K562 (cell line): ENCODE measurements around the gene FN3K. TPM values are rescaled to one million over a fixed set of nuclear protein-coding genes. Genes with fewer than 3 reads are reported as not detected.

Experiments used
- ATAC-seq: fragments of 200-7000 bp; cut with Tn5 transposase; 3 replicates; pipeline ENCODE4 v1.9.1; 2020; ENCODE audit warnings: moderate library complexity
- BruUV-seq: library from RNA; stranded (reverse); fragments of 400-500 nt; replicated peaks from 2 replicates; lab custom pipeline; 2021; lab: Mats Ljungman, UMichigan
- CTCF ChIA-PET: fragments of 300-600 bp; formaldehyde crosslinking; extraction: SDS; loops from one replicate; lab custom pipeline; 2021; ENCODE audit warnings: low intra/inter-chr PET ratio; lab: Yijun Ruan, JAX
- POLR2A ChIA-PET: fragments of 300-600, 350-650 bp; sonication (Branson Sonifier 250); formaldehyde crosslinking; extraction: SDS; loops from one replicate; lab custom pipeline; 2021; ENCODE audit warnings: antibody characterized with exemption, inconsistent platforms; lab: Yijun Ruan, JAX
- DNase-seq, 4 experiments: peaks; one replicate each; pipeline versions ENCODE4 v3.0.0 to v3.0.0-alpha.2; 2011 to 2018; ENCODE audit warnings: low spot score in 3 of 4, mixed read lengths in 3 of 4; ENCODE audit errors: extremely low read depth in 1 of 4
- FAIRE-seq: peaks from 2 replicates; lab custom pipeline; 2011; peaks lifted over from hg19 to GRCh38; lab: Jason Lieb, UNC
- H2AFZ ChIP-seq: 2 replicates; pipeline ENCODE4 v1.6.0; 2011; ENCODE audit warnings: low read depth, low read length, control low read depth, inconsistent platforms
- H3K27ac ChIP-seq: fragments of 200-600 bp; 3 replicates; pipeline ENCODE4 v1.8.0; 2011; ENCODE audit warnings: low read depth, mild to moderate bottlenecking, control low read depth, inconsistent platforms, low read length, moderate library complexity, mixed read lengths; ENCODE audit errors: extremely low read depth
- H3K27me3 ChIP-seq, 2 experiments: fragments of 300-600 bp in 1 of 2; 2 replicates in 1 of 2; 3 replicates in 1 of 2; pipeline versions ENCODE4 v1.6.0 to v1.8.0; 2011; ENCODE audit warnings: inconsistent platforms in 2 of 2, low read length in 2 of 2, mild to moderate bottlenecking in 1 of 2, mixed read lengths in 1 of 2, moderate library complexity in 1 of 2; ENCODE audit not compliant: control insufficient read depth in 2 of 2, insufficient read depth in 2 of 2
- H3K36me3 ChIP-seq: fragments of 300-600 bp; 3 replicates; pipeline ENCODE4 v1.8.0; 2011; ENCODE audit warnings: mild to moderate bottlenecking, low read length, inconsistent platforms; ENCODE audit not compliant: control insufficient read depth, insufficient read depth
- H3K4me1 ChIP-seq, 2 experiments: fragments of 200-600 bp in 1 of 2; replicated peaks in 1 of 2; 2 replicates in 1 of 2; 3 replicates in 1 of 2; pipeline versions ENCODE4 v1.5.1 to v1.8.0; 2011; ENCODE audit warnings: inconsistent platforms in 2 of 2, low read length in 2 of 2, mild to moderate bottlenecking in 1 of 2, mixed read lengths in 1 of 2, moderate library complexity in 1 of 2; ENCODE audit not compliant: control insufficient read depth in 2 of 2, insufficient read depth in 2 of 2
- H3K4me2 ChIP-seq: 2 replicates; pipeline ENCODE4 v1.6.1; 2011; ENCODE audit warnings: low read length, control low read depth, inconsistent platforms, mixed read lengths; ENCODE audit not compliant: insufficient read depth
- H3K4me3 ChIP-seq: fragments of 200-600 bp; sonication (generic), shearing (Covaris generic); 2 replicates; pipeline ENCODE4 v1.5.1; 2016; ENCODE audit warnings: control low read depth, inconsistent platforms
- H3K79me2 ChIP-seq: fragments of 200-600 bp; 3 replicates; pipeline ENCODE4 v1.8.0; 2011; ENCODE audit warnings: low read length, inconsistent platforms; ENCODE audit not compliant: control insufficient read depth, insufficient read depth
- H3K9ac ChIP-seq, 2 experiments: 2 replicates each; pipeline versions ENCODE4 v1.6.0 to v1.6.1; 2011; ENCODE audit warnings: low read depth in 2 of 2, low read length in 2 of 2, control low read depth in 1 of 2, inconsistent platforms in 1 of 2, mild to moderate bottlenecking in 1 of 2, mixed read lengths in 1 of 2; ENCODE audit not compliant: insufficient read depth in 1 of 2
- H3K9me1 ChIP-seq: one replicate; pipeline ENCODE4 v1.6.0; 2011; ENCODE audit warnings: inconsistent platforms, mild to moderate bottlenecking, low read length, moderate library complexity; ENCODE audit not compliant: control insufficient read depth, insufficient read depth
- H3K9me3 ChIP-seq: replicated peaks from 2 replicates; pipeline ENCODE4 v1.5.1; 2011; ENCODE audit warnings: low read depth, low read length, inconsistent platforms; ENCODE audit not compliant: control insufficient read depth, insufficient read depth
- H4K20me1 ChIP-seq: replicated peaks from 2 replicates; pipeline ENCODE4 v1.6.1; 2011; ENCODE audit warnings: low read length, inconsistent platforms, mixed read lengths; ENCODE audit not compliant: control insufficient read depth, insufficient read depth
- ARID3B ChIP-seq: fragments of 250-450 bp; sonication (Bioruptor Pico); IDR thresholded peaks from 2 replicates; pipeline ENCODE4 v1.4.0; 2020; ENCODE audit warnings: borderline replicate concordance
- CBX5 ChIP-seq: IDR thresholded peaks from 2 replicates; pipeline ENCODE4 v1.6.1; 2014; ENCODE audit warnings: low read depth, borderline replicate concordance
- CEBPG ChIP-seq, 3 experiments: fragments of 200-800 bp in 1 of 3; sonication (Bioruptor generic) in 1 of 3; sonication (generic) in 1 of 3; formaldehyde crosslinking in 1 of 3; IDR thresholded peaks in 2 of 3; conservative IDR thresholded peaks in 1 of 3; 2 replicates each; pipeline versions ENCODE4 v1.6.1 to v1.8.0; 2016 to 2022; ENCODE audit warnings: missing compliant biosample characterization in 2 of 3, missing genetic modification characterization in 2 of 3, mild to moderate bottlenecking in 1 of 3, missing genetic modification reagents in 1 of 3
- ELK3 ChIP-seq: fragments of 450-650 bp; formaldehyde crosslinking; IDR thresholded peaks from 2 replicates; pipeline ENCODE4 v1.4.0; 2020; ENCODE audit warnings: mild to moderate bottlenecking
- HCFC1 ChIP-seq: IDR thresholded peaks from 2 replicates; pipeline ENCODE4 v1.6.1; 2012; ENCODE audit warnings: low read depth, low read length, improper control_type of control experiment
- HDAC6 ChIP-seq: IDR thresholded peaks from 2 replicates; pipeline ENCODE4 v1.6.1; 2012; ENCODE audit warnings: low read depth, mild to moderate bottlenecking, control low read depth, inconsistent platforms, low read length, moderate library complexity
- MTA3 ChIP-seq: fragments of 450-650 bp; formaldehyde crosslinking; IDR thresholded peaks from 2 replicates; pipeline ENCODE4 v1.6.1; 2017; ENCODE audit warnings: mild to moderate bottlenecking, borderline replicate concordance
- PATZ1 ChIP-seq: fragments of 250-450 bp; sonication (Bioruptor Pico); IDR thresholded peaks from 2 replicates; pipeline ENCODE4 v1.5.0; 2020; ENCODE audit warnings: mild to moderate bottlenecking, borderline replicate concordance
- PPARD ChIP-seq: fragments of 250-450 bp; sonication (Bioruptor Pico); IDR thresholded peaks from 2 replicates; pipeline ENCODE4 v1.8.0; 2022; ENCODE audit warnings: inconsistent platforms, mild to moderate bottlenecking, moderate library complexity
- RBM25 ChIP-seq: fragments of 200-400 bp; formaldehyde crosslinking; IDR thresholded peaks from 2 replicates; pipeline ENCODE4 v1.6.1; 2018; ENCODE audit warnings: low read length, low read depth, moderate library complexity; ENCODE audit not compliant: severe bottlenecking
- SIN3B ChIP-seq: fragments of 450-650 bp; IDR thresholded peaks from 2 replicates; pipeline ENCODE4 v1.6.1; 2017; ENCODE audit warnings: low read depth, mild to moderate bottlenecking, moderate library complexity
- SIX5 ChIP-seq, 2 experiments: IDR thresholded peaks; 2 replicates each; pipeline ENCODE4 v1.6.1; 2011; ENCODE audit warnings: low read length in 2 of 2, borderline replicate concordance in 1 of 2, low read depth in 1 of 2, mild to moderate bottlenecking in 1 of 2, moderate library complexity in 1 of 2; ENCODE audit not compliant: insufficient read depth in 1 of 2
- SOX6 ChIP-seq: fragments of 450-650 bp; IDR thresholded peaks from 2 replicates; pipeline ENCODE4 v1.6.1; 2014; ENCODE audit warnings: mild to moderate bottlenecking
- ZBTB34 ChIP-seq: fragments of 250-450 bp; sonication (Bioruptor Pico); IDR thresholded peaks from 2 replicates; pipeline ENCODE4 v1.8.0; 2021; ENCODE audit warnings: mild to moderate bottlenecking, moderate library complexity
- ZFPM2 ChIP-seq: fragments of 250-450 bp; sonication (Bioruptor Pico); IDR thresholded peaks from 2 replicates; pipeline ENCODE4 v1.5.1; 2022; ENCODE audit warnings: mild to moderate bottlenecking
- ZNF146 ChIP-seq: IDR thresholded peaks from one replicate; pipeline ENCODE4 v1.6.1; 2018; ENCODE audit warnings: missing compliant biosample characterization; ENCODE audit not compliant: unreplicated experiment
- WGBS: fragments of 100-300 bp; shearing (Covaris generic); methylation state at CpG from one replicate; pipeline ENCODE4 v1.1.6; 2016; ENCODE audit warnings: low coverage, mixed read lengths; ENCODE audit not compliant: insufficient coverage; ENCODE audit errors: missing lambda C conversion rate; 5-methylcytosine and 5-hydroxymethylcytosine counted together
- in situ Hi-C: fragments of 300-500 bp; cut with MboI; formaldehyde crosslinking; loops from 4 replicates; pipeline ENCODE4 v1.15.0; 2018; ENCODE audit warnings: inconsistent platforms, mixed read lengths
- intact Hi-C: fragments of 100-400 bp; cut with micrococcal nuclease; formaldehyde crosslinking; loops from 2 replicates; pipeline ENCODE4 v1.14.2; 2022
- polyA plus RNA-seq, 8 experiments: library from polyadenylated mRNA; depleted of rRNA in 4 of 8; stranded (reverse) in 5 of 8; unstranded in 3 of 8; fragments of >200 nt; fragmentation: Nextera tagmentation in 2 of 8; fragmentation: Illumina TruSeq in 1 of 8; extraction: Ambion mirVana in 2 of 8; extraction: Trizol in 1 of 8; gene quantifications; 2 replicates each; pipeline versions ENCODE4 v1.2.1 to v1.2.3, GENCODE V29; 2011 to 2014; ENCODE audit warnings: inconsistent platforms in 1 of 8, missing spikeins in 1 of 8
- total RNA-seq, 7 experiments: library from RNA; depleted of rRNA in 6 of 7; stranded (reverse); fragments of >200 nt in 6 of 7; fragmentation: Illumina TruSeq in 2 of 7; extraction: Trizol in 2 of 7; gene quantifications; 2 replicates each; pipeline versions ENCODE4 v1.2.1 to v1.2.3, GENCODE V29; 2011 to 2021; ENCODE audit warnings: low replicate concordance in 1 of 7

Gene FN3K
- total and polyA plus RNA-seq, 9 of the 15 experiments (the other 6 are each of a cell fraction or from before 2014, with no cell fraction given), result 0.08 to 22.7 (median 3.8) TPM

- peaks cover 39% of the 10 kb centered on the region for H3K79me2 ChIP-seq
- CTCF ChIA-PET, result no interaction called here
- H3K4me3 ChIP-seq, result peak overlapping the region; percentile 51
- WGBS, result 20% methylated on average over 3 of the region's 56 CpGs
- intact Hi-C loops (loop anchor here (5.0 kb wide), 1 partner anchor 34 kb away; the partner anchor contains the start of gene FN3KRP), in situ Hi-C loops (no loop called here)
- H3K4me1 ChIP-seq, result peaks cover 24 to 38% of the 10 kb centered on the region in 2 experiments
- H3K27ac ChIP-seq, result peak overlapping the region; percentile 82
- DNase-seq, result no peak
- H3K9ac ChIP-seq, result peak overlapping the region; percentile 53 to 92; a peak in 3 of 4 replicates
- no TSS peak for BruUV-seq
- no peaks in the 10 kb centered on the region for H3K27me3 ChIP-seq
- ATAC-seq, result peak; percentile 53
- POLR2A ChIA-PET, result no interaction called here
- H3K4me2 ChIP-seq, result peak overlapping the region; percentile 70
- H3K9me1 ChIP-seq, result peaks cover 2% of the 10 kb centered on the region
- peak overlapping the region; percentile 77 for H2AFZ ChIP-seq
- H3K9me3 ChIP-seq, result peaks cover 12% of the 10 kb centered on the region
- H4K20me1 ChIP-seq, result no peaks in the 10 kb centered on the region
- no peak for FAIRE-seq
- peaks cover 21% of the 10 kb centered on the region for H3K36me3 ChIP-seq
- TF ChIP-seq RBM25 (no peak), ELK3 (CRISPR knock-in tag) (no peak), HDAC6 (no peak), MTA3 (no peak), PPARD (CRISPR knock-in tag) (no peak), ARID3B (CRISPR knock-in tag) (no peak), SIN3B (no peak), HCFC1 (no peak), SIX5 (IDR thresholded peaks at IDR 0.05; ENCODE audit: borderline replicate concordance in 1 of 2, insufficient read depth in 1 of 2, low read depth in 1 of 2, low read length in 2 of 2) (no peak), SOX6 (no peak), CBX5 (no peak), ZNF146 (CRISPR knock-in tag) (no peak), PATZ1 (CRISPR knock-in tag) (no peak), ZFPM2 (CRISPR knock-in tag) (no peak), ZBTB34 (no peak), CEBPG (CRISPR knock-in tag; IDR thresholded peaks at IDR 0.05) (no peak), CEBPG (tag; conservative IDR thresholded peaks at IDR 0.05 in 1 of 2, IDR thresholded peaks at IDR 0.05 in 1 of 2) (no peak)
Observed at GRCh38 chr17:82751171-82751570, 15.8 kb downstream of the FN3K start.
